C4-2B (cell line): ENCODE results near the gene FNDC10.
A peak's percentile ranks its signal among the peaks of the same experiment; 100 is the strongest.

Experiments used
- H3K27ac ChIP-seq: fragments of 450-650 bp; 2 replicates; pipeline ENCODE4 v1.5.1; 2017
- ZFX ChIP-seq: fragments of 450-650 bp; IDR thresholded peaks from 2 replicates; pipeline ENCODE4 v1.6.1; 2017
- TF ChIP-seq, protein P1 (sequence below): fragments of 450-650 bp; conservative IDR thresholded peaks from 2 replicates; pipeline ENCODE4 v1.5.1; 2017; ENCODE audit warnings: mild to moderate bottlenecking

FNDC10 gene

DNA sequence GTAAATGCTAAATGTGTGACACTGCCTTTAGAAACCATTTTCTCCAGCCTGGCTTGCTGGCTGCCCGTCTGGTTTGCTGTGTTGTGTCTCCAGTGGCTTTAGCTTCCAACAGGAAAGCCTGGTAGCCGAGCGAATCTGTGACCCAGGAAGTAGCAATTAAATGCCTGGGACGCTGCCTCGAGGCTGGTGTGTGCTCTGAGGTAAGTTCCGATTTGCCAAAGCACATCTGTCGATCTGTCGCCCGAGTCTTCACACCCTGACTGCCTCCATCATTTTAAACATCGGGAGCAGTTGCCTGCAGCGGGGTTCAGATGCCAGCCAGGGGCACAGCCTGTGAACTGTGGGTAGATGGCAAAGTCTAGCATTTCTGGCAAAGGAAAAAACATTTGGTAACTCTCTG is 17.6 kb upstream of the FNDC10 start:
- no peak for TF ChIP-seq ZFX
- TF ChIP-seq, protein P1, sequence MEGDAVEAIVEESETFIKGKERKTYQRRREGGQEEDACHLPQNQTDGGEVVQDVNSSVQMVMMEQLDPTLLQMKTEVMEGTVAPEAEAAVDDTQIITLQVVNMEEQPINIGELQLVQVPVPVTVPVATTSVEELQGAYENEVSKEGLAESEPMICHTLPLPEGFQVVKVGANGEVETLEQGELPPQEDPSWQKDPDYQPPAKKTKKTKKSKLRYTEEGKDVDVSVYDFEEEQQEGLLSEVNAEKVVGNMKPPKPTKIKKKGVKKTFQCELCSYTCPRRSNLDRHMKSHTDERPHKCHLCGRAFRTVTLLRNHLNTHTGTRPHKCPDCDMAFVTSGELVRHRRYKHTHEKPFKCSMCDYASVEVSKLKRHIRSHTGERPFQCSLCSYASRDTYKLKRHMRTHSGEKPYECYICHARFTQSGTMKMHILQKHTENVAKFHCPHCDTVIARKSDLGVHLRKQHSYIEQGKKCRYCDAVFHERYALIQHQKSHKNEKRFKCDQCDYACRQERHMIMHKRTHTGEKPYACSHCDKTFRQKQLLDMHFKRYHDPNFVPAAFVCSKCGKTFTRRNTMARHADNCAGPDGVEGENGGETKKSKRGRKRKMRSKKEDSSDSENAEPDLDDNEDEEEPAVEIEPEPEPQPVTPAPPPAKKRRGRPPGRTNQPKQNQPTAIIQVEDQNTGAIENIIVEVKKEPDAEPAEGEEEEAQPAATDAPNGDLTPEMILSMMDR: no peak

DNA sequence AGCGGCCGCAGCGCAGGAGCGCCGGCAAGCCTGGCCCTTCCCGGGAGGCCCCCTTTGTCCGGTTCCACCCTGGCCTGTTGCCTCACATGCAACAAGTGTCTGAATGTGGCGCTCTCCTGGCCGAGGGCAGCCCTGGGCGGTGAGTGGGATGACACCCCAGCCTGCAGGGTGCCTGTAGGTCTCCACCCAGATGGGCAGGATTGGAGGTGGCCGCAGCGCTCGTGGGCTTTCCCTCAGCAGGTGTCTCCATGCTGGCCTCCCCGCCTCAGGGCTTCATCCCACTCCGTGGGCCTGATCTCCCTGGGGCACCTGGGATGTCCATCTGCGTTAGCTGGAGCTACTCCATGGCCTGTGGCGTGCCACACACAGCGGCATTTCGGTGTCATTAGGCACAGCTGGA is 16.9 kb upstream of the FNDC10 start:
- peak overlapping the region; percentile 97; the same call in 1 of the 2 replicates for H3K27ac ChIP-seq
- TF ChIP-seq ZFX: no peak
- TF ChIP-seq, protein P1: no peak

More for the DNA sequence above, 17.6 kb upstream of the FNDC10 start:
- no peak overlapping the region for H3K27ac ChIP-seq

DNA sequence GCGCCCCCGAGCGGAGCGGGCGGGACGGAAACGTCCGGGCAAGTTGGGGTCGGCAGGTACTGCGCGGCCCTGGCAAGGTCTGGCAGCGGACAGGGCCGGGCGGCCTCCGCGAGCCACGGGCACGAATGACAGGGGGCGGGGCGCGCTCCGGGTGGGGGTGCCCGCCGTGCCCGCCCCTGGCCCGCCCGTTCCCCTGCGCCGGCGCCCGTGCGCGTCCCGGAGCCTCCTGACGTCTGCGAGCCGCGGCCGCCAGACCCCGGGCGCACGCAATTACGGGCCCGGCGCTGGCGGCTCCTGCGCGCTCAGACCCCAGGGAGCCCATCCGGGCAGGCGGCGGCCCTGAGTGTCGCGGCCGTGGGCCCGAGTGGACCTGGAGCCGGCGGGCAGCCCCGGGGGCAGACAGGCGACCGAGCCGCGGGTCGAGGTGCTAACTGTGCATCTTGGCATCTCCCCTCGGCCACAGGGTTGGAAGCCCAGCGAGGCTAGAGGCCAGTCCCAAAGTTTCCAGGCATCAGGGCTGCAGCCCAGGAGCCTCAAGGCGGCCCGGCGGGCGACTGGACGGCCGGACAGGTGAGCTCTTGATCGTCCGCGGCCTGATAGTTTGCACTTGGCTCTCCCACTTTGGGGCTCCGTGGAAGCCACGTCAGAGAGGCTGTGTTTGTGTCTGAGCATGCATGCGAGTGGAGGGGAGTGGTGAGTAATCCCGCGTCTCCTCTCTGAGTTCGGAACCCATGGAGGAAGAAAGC is 16.3 kb upstream of the FNDC10 start:
- TF ChIP-seq, protein P1: no peak
- 0 out of 2 replicates have a peak, but pooled peaks have one; percentile 42 for TF ChIP-seq ZFX
- peak overlapping the region; percentile 97 for H3K27ac ChIP-seq

DNA sequence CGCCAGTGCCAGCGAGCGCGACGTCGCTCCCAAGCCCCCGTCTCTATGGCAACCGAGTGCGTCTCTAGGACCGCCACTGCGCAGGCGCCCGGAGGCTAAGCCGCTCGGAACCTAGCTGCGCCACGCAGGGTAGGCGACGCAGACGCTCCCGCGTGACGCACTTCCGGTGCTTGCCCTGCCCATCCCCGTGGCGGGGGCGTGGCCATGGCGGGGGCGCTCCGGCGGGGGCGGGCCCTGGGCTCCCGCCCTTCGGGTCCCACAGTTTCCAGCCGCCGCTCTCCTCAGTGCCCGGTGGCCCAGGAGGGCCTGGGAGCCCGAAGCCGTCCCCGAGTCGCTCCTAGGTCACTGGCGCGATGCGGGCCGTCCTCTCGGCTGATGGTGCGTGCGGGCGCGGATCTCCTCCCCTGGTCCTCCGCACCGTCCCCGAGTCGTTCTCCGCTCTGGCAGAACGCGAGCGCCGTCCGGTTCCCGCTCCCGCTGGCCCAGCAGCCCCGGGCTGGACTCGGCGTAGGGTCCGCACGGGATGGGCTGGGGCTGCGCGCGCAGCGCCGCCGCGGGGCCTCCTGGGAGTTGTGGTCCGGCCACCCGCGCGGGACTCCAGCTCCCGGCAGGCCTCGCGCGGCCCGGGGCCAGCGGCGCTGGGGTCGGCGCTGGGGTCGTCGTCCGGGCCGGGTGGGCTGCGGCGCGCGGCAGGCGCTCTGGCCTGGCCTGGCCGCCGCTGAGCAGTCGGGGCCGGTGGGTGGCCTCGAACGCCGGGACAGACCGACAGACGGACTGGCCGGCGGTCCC is 15.5 kb upstream of the FNDC10 start, which contains the start of gene MIB2:
Gene MIB2 (plus strand): TSS at position 245 of the 789 bp plus-strand sequence. CDS start 7,953 bp downstream, outside the sequence.
- TF ChIP-seq, protein P1: no peak
- TF ChIP-seq ZFX: peak; percentile 39; the same call in 1 of the 2 replicates
- H3K27ac ChIP-seq: peak within 1 kb of the TSS; percentile 97

DNA sequence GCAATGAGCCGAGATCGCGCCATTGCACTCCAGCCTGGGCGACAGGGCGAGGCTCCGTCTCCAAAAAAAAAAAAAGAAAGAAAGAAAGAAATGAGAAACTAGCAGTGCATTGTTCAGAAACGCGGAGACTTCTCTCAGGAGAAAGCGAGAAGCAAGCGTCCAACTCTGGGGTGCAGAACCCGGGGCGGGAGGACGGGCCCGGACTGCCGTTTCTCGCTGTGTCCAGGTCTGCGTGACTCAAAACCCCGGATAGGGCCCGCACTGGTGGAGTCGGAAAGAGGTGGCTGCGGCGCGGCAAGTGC is 15.0 kb upstream of the FNDC10 start:
- peak overlapping the region; percentile 97 for H3K27ac ChIP-seq
- no peak for TF ChIP-seq ZFX
- TF ChIP-seq, protein P1: no peak

DNA sequence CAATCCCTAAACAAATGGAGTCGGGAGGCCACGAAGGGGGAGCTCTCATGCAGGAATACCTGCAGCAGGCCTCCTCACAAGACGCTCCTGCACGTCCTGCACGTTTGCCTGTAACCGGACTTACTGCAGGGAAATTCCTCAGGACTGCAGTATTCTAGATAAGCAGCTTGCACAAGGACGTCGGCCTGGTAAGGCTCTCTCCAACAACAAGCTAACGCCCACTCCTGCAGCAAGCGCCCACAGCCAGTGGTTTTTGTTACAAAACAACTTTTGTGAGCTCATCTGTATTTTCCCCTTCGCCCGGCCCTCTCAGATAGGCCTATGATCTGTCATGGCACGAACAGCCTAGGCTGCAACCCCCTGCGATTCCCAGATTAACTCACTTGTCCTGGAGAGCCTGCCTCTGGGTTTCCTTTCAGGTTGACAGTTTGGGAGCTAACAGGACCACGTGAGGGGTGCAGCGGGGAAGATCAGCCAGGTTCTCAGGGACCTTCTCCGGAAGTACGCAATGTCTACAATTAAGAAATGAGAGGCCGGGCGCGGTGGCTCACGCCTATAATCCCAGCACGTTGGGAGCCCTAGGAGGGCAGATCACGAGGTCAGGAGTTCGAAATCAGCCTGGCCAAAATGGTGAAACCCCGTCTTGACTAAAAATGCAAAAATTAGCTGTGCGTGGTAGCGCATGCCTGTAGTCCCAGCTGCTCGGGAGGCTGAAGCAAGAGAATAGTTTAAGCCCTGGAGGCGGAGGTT is 14.4 kb upstream of the FNDC10 start:
- peak overlapping the region; percentile 97 for H3K27ac ChIP-seq
- TF ChIP-seq, protein P1: no peak
- TF ChIP-seq ZFX: no peak
